Naive thymus-derived CD4-positive, alpha-beta T cell (primary cell): ENCODE measurements around the gene HTR2C. TPM values are rescaled to one million over a fixed set of nuclear protein-coding genes. Genes with fewer than 3 reads are reported as not detected.

ENCODE experiments used
- ATAC-seq: fragments of 150-1000 bp; cut with Tn5 transposase; 2 replicates; pipeline ENCODE4 v1.10.0; 2021; ENCODE audit warnings: mild to moderate bottlenecking, moderate library complexity
- CTCF ChIA-PET: fragments of 350-600 bp; sonication (Branson Sonifier 250); formaldehyde crosslinking; loops from one replicate; lab custom pipeline; 2021; ENCODE audit warnings: antibody characterized with exemption; lab: Charles Lee
- POLR2A ChIA-PET: fragments of 350-600 bp; sonication (Branson Sonifier 250); formaldehyde crosslinking; loops from one replicate; lab custom pipeline; 2021; ENCODE audit warnings: antibody characterized with exemption, inconsistent platforms; lab: Charles Lee
- DNase-seq, 9 donors: peaks; one replicate each; pipeline versions ENCODE4 v3.0.0 to v3.0.0-alpha.2; 2020 to 2022; ENCODE audit warnings: mixed read lengths in 1 of 9
- H3K27ac ChIP-seq: one replicate; pipeline ENCODE4 v1.7.0; 2013; ENCODE audit warnings: mild to moderate bottlenecking, low read depth, low read length, moderate library complexity
- H3K27me3 ChIP-seq, 2 donors: one replicate each; pipeline ENCODE4 v1.7.0; 2013; ENCODE audit warnings: low read length in 2 of 2, mild to moderate bottlenecking in 2 of 2, moderate library complexity in 2 of 2; ENCODE audit not compliant: control insufficient read depth in 2 of 2, insufficient read depth in 2 of 2
- H3K36me3 ChIP-seq, 3 experiments: 1 replicate in 2 of 3; 2 replicates in 1 of 3; pipeline ENCODE4 v1.7.0; 2013; ENCODE audit warnings: low read length in 3 of 3, mild to moderate bottlenecking in 3 of 3, moderate library complexity in 1 of 3; ENCODE audit not compliant: insufficient read depth in 3 of 3, control insufficient read depth in 2 of 3
- H3K4me1 ChIP-seq, 2 donors: one replicate each; pipeline ENCODE4 v1.7.0; 2013; ENCODE audit warnings: low read length in 2 of 2, mild to moderate bottlenecking in 2 of 2, moderate library complexity in 1 of 2; ENCODE audit not compliant: control insufficient read depth in 2 of 2, insufficient read depth in 2 of 2
- H3K4me3 ChIP-seq: 2 replicates; pipeline ENCODE4 v1.7.0; 2013; ENCODE audit warnings: mild to moderate bottlenecking, low read length
- H3K9me3 ChIP-seq, 3 experiments: 1 replicate in 2 of 3; 2 replicates in 1 of 3; pipeline ENCODE4 v1.7.0; 2013; ENCODE audit warnings: low read length in 3 of 3; ENCODE audit not compliant: control insufficient read depth in 2 of 3
- H3K27ac Mint-ChIP-seq, 9 donors: one replicate each; pipeline ENCODE4 v1.8.0; 2020 to 2022; ENCODE audit warnings: mixed read lengths in 9 of 9, mild to moderate bottlenecking in 8 of 9, moderate library complexity in 5 of 9, inconsistent platforms in 2 of 9
- H3K27me3 Mint-ChIP-seq, 5 donors: one replicate each; pipeline ENCODE4 v1.8.0; 2021 to 2022; ENCODE audit warnings: mixed read lengths in 5 of 5, mild to moderate bottlenecking in 1 of 5
- H3K36me3 Mint-ChIP-seq, 5 donors: one replicate each; pipeline ENCODE4 v1.8.0; 2020 to 2022; ENCODE audit warnings: mixed read lengths in 5 of 5, mild to moderate bottlenecking in 3 of 5, inconsistent platforms in 1 of 5
- H3K4me1 Mint-ChIP-seq, 7 donors: one replicate each; pipeline ENCODE4 v1.8.0; 2020 to 2022; ENCODE audit warnings: mixed read lengths in 7 of 7, mild to moderate bottlenecking in 3 of 7, inconsistent platforms in 1 of 7
- H3K4me3 Mint-ChIP-seq, 10 donors: one replicate each; pipeline ENCODE4 v1.8.0; 2020 to 2022; ENCODE audit warnings: mild to moderate bottlenecking in 10 of 10, mixed read lengths in 10 of 10, moderate library complexity in 6 of 10, inconsistent platforms in 2 of 10
- H3K9me3 Mint-ChIP-seq, 11 donors: one replicate each; pipeline ENCODE4 v1.8.0; 2020 to 2022; ENCODE audit warnings: mixed read lengths in 11 of 11, mild to moderate bottlenecking in 4 of 11, inconsistent platforms in 1 of 11, moderate library complexity in 1 of 11
- intact Hi-C, 2 donors: fragments of 100-400 bp; cut with micrococcal nuclease; formaldehyde crosslinking; loops; one replicate each; pipeline ENCODE4 v1.15.1; 2023
- polyA plus RNA-seq, 2 donors: library from polyadenylated mRNA; unstranded; fragments of 300-500 nt; fragmentation: Illumina TruSeq; gene quantifications; one replicate each; pipeline ENCODE4 v1.2.3, GENCODE V29; 2021
- total RNA-seq, 6 experiments: library from RNA in 5 of 6; stranded (reverse) in 5 of 6; gene quantifications; 1 replicate in 5 of 6; 2 replicates in 1 of 6; pipeline ENCODE4 v1.2.3 and lab custom pipeline; 2021 to 2026

HTR2C gene
- total and polyA plus RNA-seq, 7 experiments from 2014 or later, result not detected

DNA sequence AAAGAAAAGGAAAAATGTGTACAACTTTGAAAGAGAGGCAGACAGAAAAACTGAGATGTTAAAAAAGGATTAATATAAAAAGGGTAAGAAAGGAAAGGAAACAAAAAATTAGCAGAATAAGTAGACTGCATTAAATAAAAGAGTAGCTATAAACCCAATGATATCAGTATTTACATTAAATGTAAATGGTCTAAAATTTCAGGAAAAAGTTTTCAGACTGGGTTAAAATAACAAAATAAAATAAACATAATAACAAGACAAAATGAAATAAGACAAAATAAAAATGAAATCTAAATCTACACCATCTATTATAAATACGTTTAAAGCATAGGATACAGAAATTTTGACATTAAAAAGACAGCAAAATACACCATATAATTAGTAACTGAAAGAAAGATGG, 199.0 kb downstream of the HTR2C start:
- Histone ChIP-seq H3K4me1 (no peaks in the 10 kb centered on the region), H3K27ac (no peak overlapping the region), H3K9me3 (no peaks in the 10 kb centered on the region), H3K4me3 (no peak overlapping the region), H3K27me3 (no peaks in the 10 kb centered on the region), H3K36me3 (no peaks in the 10 kb centered on the region)
- POLR2A ChIA-PET, result no interaction called here
- Mint-ChIP-seq H3K27ac (no peak overlapping the region), H3K36me3 (no peaks in the 10 kb centered on the region), H3K4me3 (no peak overlapping the region), H3K27me3 (no peaks in the 10 kb centered on the region), H3K9me3 (peaks cover 0 to 12% (median 0%) of the 10 kb centered on the region in 11 donors), H3K4me1 (no peaks in the 10 kb centered on the region)
- CTCF ChIA-PET, result no interaction called here
- ATAC-seq, result no peak
- DNase-seq, result no peak
- intact Hi-C loops, result no loop called here

- H3K4me3 ChIP-seq, result no peak overlapping the region
- no peaks in the 10 kb centered on the region for H3K36me3 ChIP-seq
- no peaks in the 10 kb centered on the region for H3K27me3 ChIP-seq
- H3K27me3 Mint-ChIP-seq, result no peaks in the 10 kb centered on the region
- H3K27ac ChIP-seq, result no peak overlapping the region
- peaks cover 0 to 7% (median 0%) of the 10 kb centered on the region in 11 donors for H3K9me3 Mint-ChIP-seq
- intact Hi-C loops, result no loop called here
- H3K4me1 ChIP-seq, result no peaks in the 10 kb centered on the region
- ChIA-PET POLR2A (no interaction called here), CTCF (no interaction called here)
- H3K4me1 Mint-ChIP-seq, result no peaks in the 10 kb centered on the region
- H3K9me3 ChIP-seq, result no peaks in the 10 kb centered on the region
- H3K36me3 Mint-ChIP-seq, result no peaks in the 10 kb centered on the region
- DNase-seq (no peak), ATAC-seq (no peak)
- no peak overlapping the region for H3K27ac Mint-ChIP-seq
- H3K4me3 Mint-ChIP-seq, result no peak overlapping the region
Observed at GRCh38 chrX:114787061-114787460, 203.2 kb downstream of the HTR2C start.

GRCh38 chrX:114797494-114797893, 213.6 kb downstream of the HTR2C start:
- peaks cover 0 to 7% (median 0%) of the 10 kb centered on the region in 11 donors for H3K9me3 Mint-ChIP-seq
- CTCF ChIA-PET, result no interaction called here

DNA sequence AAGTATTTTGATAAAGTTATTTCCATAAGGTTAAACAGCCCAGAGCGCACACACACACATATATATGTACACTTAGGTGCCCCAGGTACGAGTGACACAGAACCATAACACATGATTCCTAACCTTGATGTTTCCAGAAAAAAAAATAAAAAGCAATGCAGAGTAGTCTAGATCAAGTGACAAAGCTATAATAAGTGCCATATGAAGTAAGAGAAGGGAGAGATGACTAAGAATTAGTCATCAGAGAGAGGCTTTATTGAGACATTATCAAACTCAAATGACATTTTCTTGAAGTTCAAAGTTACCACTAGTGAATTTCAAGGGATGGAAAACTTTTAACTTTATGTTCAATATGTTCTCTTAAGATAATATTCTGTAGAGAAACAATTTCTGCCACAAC, 215.0 kb downstream of the HTR2C start:
- Histone ChIP-seq H3K36me3 (no peaks in the 10 kb centered on the region), H3K9me3 (no peaks in the 10 kb centered on the region), H3K27ac (no peak overlapping the region), H3K4me1 (no peaks in the 10 kb centered on the region), H3K27me3 (no peaks in the 10 kb centered on the region), H3K4me3 (no peak overlapping the region)
- Mint-ChIP-seq H3K4me1 (no peaks in the 10 kb centered on the region), H3K27me3 (no peaks in the 10 kb centered on the region), H3K36me3 (no peaks in the 10 kb centered on the region), H3K9me3 (peaks cover 0 to 2% (median 0%) of the 10 kb centered on the region in 11 donors), H3K27ac (no peak overlapping the region), H3K4me3 (no peak overlapping the region)
- ChIA-PET CTCF (no interaction called here), POLR2A (no interaction called here)
- no peak for DNase-seq
- intact Hi-C loops, result no loop called here
- ATAC-seq, result no peak

More at GRCh38 chrX:114797494-114797893, 213.6 kb downstream of the HTR2C start:
- Mint-ChIP-seq H3K36me3 (no peaks in the 10 kb centered on the region), H3K27me3 (no peaks in the 10 kb centered on the region), H3K4me1 (no peaks in the 10 kb centered on the region), H3K4me3 (no peak overlapping the region), H3K27ac (no peak overlapping the region)
- POLR2A ChIA-PET, result no interaction called here
- DNase-seq, result no peak
- H3K9me3 ChIP-seq, result no peaks in the 10 kb centered on the region
- no peaks in the 10 kb centered on the region for H3K4me1 ChIP-seq
- intact Hi-C loops, result no loop called here
- H3K27ac ChIP-seq, result no peak overlapping the region
- ATAC-seq, result no peak
- no peaks in the 10 kb centered on the region for H3K36me3 ChIP-seq
- H3K27me3 ChIP-seq, result no peaks in the 10 kb centered on the region
- H3K4me3 ChIP-seq, result no peak overlapping the region

GRCh38 chrX:114800719-114801118, 216.8 kb downstream of the HTR2C start:
- intact Hi-C loops, result no loop called here
- Histone ChIP-seq H3K27ac (no peak overlapping the region), H3K4me3 (no peak overlapping the region), H3K9me3 (no peaks in the 10 kb centered on the region), H3K27me3 (no peaks in the 10 kb centered on the region), H3K4me1 (no peaks in the 10 kb centered on the region), H3K36me3 (no peaks in the 10 kb centered on the region)
- Mint-ChIP-seq H3K4me1 (no peaks in the 10 kb centered on the region), H3K27me3 (no peaks in the 10 kb centered on the region), H3K4me3 (no peak overlapping the region), H3K9me3 (peaks cover 0 to 2% (median 0%) of the 10 kb centered on the region in 11 donors), H3K27ac (no peak overlapping the region), H3K36me3 (no peaks in the 10 kb centered on the region)
- POLR2A ChIA-PET, result no interaction called here
- DNase-seq (no peak), ATAC-seq (no peak)
- CTCF ChIA-PET, result no interaction called here

DNA sequence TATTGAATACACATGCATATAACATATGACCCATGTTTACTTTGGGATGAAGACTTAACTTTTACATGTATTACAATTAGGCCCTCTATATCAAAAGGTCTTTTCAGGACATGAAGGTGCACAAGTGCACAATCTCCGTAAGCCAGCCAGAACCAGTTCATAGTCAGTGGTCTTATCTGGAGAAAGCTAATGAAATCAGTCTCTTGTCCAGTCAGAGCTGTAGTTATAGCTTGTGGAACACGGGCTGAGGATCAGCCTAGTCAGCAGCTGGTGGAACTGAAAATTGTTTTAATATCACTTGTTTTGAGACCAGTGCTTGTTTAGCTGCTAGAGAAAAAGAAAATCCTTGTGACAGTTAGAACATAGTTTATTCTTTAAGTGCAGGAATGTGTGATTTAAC, 235.6 kb downstream of the HTR2C start:
- H3K4me3 Mint-ChIP-seq, result no peak overlapping the region
- no peaks in the 10 kb centered on the region for H3K4me1 Mint-ChIP-seq
- Histone ChIP-seq H3K4me3 (no peak overlapping the region), H3K27ac (no peak overlapping the region), H3K4me1 (no peaks in the 10 kb centered on the region), H3K27me3 (no peaks in the 10 kb centered on the region), H3K9me3 (no peaks in the 10 kb centered on the region), H3K36me3 (no peaks in the 10 kb centered on the region)
- no peaks in the 10 kb centered on the region for H3K27me3 Mint-ChIP-seq
- ChIA-PET POLR2A (no interaction called here), CTCF (no interaction called here)
- DNase-seq (no peak), ATAC-seq (no peak)
- intact Hi-C loops, result no loop called here
- peaks cover 0 to 5% (median 0%) of the 10 kb centered on the region in 11 donors for H3K9me3 Mint-ChIP-seq
- no peak overlapping the region for H3K27ac Mint-ChIP-seq
- H3K36me3 Mint-ChIP-seq, result no peaks in the 10 kb centered on the region

GRCh38 chrX:114841051-114841450, 257.2 kb downstream of the HTR2C start:
- POLR2A ChIA-PET, result no interaction called here
- CTCF ChIA-PET, result no interaction called here
- no peaks in the 10 kb centered on the region for H3K36me3 ChIP-seq
- H3K4me1 ChIP-seq, result no peaks in the 10 kb centered on the region
- no peaks in the 10 kb centered on the region for H3K27me3 ChIP-seq
- Mint-ChIP-seq H3K9me3 (peaks cover 0 to 9% (median 0%) of the 10 kb centered on the region in 11 donors), H3K4me1 (no peaks in the 10 kb centered on the region), H3K4me3 (no peak overlapping the region), H3K27ac (no peak overlapping the region), H3K36me3 (no peaks in the 10 kb centered on the region), H3K27me3 (no peaks in the 10 kb centered on the region)
- intact Hi-C loops, result no loop called here
- H3K4me3 ChIP-seq, result no peak overlapping the region
- DNase-seq (no peak), ATAC-seq (no peak)
- no peaks in the 10 kb centered on the region for H3K9me3 ChIP-seq
- H3K27ac ChIP-seq, result no peak overlapping the region
